Fibroblast of gingiva (primary cell): ENCODE results near the gene TIMM44.
A peak's percentile ranks its signal among the peaks of the same experiment; 100 is the strongest.
"Not testable (repeated sequence)": the region's sequence is repeated elsewhere in the genome, so short reads cannot be mapped to it uniquely, and the experiment has no call there.

Source experiments
- DNase-seq: peaks from one replicate; pipeline ENCODE4 v3.0.0-alpha.2; 2011; ENCODE audit warnings: low read depth

The TIMM44 gene

DNA sequence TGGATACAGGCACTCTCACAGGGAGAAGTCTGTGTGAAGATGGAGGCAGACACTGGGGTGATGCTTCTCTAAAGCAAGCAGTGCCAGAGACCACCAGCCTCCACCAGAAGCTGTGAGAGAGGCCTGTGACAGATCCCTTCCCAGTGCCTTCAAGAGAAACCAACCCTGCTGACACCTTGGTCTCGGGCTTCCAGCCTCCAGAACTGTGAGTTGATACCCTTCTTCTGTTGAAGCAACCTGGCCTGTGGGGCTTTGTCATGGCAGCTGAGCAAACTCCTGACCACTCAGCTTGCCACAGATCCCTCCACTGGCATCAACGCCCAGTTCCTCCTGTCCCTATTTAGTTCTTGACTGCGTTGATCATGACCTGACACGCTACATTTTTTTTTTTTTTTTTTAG is 33.0 kb upstream of the TIMM44 start:
- no peak for DNase-seq

DNA sequence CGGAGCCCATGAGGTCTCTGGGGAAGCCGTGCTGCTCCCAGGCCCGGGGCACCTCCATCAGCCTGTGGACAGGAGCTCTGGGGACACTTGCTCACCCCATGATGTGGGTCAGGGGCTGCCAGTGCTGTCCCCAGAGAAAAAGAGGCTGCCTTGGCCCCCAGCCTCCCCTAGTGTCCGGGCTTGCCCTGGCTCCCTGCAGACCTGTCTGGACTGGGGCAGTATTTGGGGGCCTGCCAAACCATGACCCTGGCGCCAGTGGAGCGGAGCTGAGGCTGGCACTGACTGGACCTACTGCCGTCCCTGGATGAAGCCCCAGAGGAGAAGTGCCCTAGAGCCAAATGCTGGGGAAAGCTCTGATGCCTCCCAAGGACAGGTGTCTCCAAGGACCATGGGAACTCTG is 31.6 kb upstream of the TIMM44 start:
- DNase-seq, result no peak

DNA sequence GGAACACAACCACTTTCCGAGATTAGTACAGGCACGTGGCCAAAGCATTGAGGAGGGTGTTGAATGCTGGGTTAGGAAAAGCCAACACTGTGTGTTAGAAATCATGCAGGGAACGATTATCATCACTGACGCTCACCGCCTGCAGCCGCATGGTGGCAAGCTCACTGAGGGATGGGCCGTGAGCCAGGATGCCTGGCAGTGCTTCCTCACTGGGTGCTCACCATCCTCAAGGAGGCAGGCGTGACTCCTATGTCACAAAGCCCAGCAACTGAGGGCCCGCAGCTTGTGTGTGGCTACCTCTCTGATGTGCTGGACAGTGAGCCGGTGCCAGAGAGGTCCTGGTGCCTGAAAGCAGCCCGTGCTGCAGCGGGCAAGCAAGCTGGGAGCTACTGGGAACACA is 30.4 kb upstream of the TIMM44 start:
- no peak for DNase-seq

DNA sequence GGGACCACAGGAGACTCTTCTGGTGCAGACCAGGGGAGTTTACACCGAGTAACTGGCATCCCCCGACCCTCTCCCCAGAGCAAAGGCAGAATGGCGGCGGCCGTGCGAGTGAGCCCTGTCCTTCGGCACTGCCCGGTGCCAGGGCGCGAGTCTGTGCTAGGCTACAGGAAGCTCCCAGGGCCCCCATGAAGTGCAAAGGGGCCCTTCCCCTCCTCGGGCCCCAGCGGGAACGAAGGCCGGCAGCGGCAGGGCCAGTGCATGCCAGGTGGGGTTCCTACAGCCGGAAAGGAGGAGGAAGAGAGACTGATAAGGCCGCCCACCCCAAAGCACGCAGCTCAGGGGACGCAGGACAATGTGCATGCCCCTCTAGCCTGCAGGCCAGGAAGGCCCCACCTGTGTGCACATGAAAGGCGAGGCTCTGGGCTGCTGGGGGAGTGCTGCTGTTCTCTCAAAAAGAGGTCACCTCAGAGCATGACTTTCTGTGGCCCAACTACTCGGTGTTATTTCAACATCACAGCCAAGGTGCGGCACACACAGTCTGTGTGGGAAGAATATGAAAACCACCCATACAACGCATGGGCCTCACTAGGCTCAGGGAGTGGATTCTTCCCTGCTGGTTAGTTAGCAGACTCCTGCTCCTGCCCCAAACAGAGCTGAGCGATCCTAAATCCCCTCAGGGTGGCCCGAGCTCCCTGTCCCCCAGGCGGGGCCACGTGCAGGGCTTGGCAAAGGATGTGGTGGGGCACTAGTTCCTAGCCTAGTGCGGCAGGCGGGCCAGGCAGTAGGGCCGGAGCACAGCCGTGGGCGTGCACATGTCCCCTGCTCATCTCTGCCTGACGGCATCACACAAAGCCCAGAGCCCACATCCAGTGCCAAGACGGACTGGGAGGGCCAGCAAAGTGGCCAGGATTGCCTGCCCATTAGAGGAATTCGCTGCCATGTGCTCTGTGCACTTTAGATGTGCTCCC is 28.4 kb upstream of the TIMM44 start:
- no peak for DNase-seq

DNA sequence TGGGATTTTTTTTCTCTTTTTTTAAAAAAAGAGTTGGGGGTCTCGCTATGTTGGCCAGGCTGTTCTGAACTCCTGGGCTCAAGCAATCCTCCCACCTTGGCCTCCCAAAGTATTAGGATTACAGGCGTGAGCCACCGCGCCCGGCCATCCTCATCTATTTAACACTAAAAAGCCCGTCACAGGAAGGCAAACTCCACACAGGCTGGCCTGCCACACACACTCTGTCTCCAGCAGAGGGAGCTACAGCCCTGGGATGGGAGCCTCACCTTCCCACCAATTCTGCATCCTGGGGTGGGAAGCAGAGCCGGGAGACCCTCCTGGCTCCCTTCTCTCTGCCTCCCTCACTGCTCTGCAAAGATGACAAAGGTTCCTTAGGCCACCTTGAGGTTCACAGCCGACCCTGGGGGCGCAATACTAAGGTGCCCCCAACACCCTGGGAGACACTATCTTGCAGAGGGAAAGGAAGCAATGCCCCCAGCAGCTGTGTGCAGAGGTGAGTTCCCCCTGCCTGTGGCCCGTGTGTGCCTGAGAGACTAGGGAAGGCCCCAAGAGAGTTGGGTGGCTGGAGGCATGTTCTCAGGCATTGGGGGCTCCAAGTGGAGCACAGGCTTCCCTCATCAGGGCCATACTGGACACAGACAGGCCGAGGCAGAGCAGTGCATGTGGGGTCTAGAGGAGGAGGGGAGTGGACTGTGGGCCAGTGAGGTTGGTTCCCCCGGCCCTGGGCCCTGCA is 27.4 kb upstream of the TIMM44 start:
- DNase-seq, result peak; percentile 13

DNA sequence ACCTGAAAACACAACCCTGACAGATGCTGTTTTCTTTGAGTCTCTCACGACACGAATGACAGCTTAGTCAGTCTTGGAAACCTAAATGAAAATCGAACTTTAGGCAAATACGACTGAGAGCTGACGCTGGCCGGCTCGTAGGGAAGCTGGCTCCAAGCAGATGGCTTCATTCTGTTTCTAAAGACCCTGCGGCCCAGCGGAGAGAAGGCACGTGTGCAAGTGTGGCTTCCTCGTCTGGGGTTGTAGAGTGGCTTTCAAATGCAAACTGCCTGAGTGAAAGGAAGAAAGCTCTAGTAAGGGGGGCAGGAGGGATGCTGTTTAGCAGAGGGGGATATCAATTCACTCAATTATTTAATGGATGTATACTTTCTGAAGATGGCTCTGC is 26.1 kb upstream of the TIMM44 start:
- DNase-seq, result no peak

DNA sequence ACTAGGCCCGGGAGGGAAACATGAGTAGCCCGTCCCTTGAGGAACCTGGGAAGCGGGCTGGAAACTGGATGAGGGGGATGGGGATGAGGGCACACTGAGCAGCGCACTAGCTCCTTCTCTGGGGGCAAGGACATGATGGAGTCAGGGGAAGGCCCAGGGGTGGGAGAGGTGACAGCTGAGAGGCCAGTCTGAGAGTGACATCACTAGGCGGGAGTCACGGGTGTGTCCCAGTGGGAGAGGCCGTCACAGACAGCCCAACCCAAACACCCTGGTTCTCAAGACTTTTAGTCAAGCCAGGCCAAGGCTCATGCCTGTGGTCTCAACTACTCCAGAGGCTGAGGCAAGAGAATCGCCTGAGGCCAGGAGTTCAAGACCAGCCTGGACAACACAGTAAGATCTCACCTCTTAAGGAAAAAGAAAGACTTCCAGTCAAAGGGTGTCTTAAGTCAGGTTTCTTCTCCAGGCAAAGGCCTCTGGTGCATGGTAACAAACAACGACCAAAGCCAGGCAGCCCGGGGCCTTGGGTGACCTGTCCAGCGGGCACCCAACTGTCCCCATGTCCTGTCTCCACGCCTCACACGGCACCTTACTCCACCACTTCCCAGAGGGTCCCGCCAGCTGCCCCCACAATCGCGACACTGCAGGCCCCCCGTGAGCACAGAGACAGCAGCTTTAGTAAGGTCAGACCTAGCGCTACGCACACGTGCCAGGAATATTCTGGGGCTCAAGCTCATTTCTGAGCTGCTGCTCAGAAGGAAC is 25.5 kb upstream of the TIMM44 start:
- no peak for DNase-seq

DNA sequence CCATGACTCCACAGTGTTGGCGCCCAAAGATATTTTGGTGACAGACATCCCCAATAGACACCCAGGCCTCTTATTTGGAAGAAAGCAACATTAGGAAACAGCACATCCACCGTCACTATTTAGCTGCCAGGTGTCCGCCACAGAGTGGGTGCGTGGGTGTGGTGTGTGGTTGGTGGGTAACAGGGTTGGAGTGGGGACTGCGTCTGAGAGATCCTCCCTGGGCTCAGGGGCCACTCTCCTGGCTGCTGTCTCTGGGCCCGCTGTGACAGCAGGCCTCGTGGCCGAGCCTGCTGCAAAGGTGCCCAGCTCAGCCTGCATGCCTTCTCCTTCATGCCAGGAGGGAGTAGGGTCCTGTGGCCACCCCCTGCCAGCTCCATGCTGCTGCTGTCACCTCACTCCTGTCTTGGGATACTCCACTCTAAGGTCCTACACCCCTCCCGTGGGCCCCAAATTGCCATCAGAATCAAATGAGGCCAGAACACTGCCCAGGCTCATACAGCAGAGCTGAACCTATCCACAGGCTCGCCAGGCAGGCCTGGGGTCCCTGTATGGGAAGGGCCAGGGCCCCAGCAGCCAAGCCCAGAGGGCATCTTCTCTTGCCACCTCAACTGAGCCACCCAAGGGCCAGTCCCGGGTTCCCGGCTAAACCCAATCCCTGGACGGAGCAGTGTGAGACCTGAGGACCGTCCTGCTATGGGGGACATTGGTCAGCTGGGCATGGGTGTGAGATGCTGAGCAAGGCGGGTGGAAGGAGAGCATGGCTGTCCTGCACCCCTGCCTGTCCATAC is 24.7 kb upstream of the TIMM44 start:
- no peak for DNase-seq

DNA sequence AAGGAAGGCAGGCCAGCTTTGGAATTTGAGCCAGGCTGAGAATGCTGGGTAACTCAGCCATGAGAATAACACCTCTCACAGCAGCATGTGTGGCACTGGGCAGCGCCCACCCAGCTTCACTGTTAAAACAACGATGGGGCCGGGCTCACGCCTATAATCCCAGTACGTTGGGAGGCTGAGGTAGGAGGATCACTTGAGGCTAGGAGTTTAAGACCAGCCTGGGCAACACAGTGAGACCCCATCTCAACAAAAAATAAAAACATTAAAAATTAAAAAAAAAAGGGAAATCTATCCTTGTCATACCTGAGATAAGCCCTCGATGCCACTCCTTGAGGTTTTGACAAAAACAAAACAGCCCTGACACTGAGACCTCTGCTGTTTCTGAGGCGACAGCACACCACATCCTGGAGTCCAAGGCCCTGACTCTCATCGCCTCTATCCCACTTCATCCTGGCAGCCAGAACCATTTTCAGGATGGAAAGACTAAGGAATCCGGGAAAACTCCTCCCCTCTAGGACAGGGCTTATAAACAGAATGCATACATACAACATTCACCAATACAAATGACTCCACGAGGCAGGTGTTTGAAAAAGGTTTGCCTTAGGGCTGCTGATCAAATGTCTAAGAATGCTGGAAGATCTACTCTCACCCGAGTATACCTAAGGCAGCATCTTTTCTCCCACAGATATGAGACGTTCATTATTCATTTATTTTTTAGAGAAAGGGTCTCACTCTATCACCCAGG is 22.6 kb upstream of the TIMM44 start:
- no peak for DNase-seq

DNA sequence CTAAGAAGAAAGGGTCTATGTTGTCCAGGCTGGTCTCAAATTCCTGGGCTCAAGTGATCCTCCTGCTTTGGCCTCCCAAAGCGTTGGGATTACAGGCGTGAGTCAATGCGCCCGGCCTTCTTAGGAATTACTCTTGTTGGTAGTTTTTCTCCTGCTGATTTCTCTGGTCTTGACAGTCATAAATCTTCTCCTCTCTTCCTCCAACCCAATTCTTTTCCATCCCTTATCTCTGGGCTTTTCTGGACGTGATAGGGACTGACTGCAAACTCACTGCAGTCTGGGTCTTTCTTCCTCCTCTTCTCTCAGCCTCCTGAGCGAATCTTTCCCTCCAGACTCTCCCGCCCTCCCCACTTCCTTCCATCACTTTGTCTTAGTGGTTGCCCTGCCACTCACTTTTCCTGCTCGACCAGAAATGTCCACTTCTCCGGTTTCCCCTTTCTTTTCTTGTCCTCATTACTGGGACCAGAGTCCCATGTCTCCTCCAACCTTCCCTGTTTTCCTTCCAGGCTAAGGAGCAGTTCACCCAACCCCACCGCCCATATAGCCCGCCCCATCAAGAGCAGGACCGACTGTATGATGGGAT is 21.9 kb upstream of the TIMM44 start:
- DNase-seq, result no peak

DNA sequence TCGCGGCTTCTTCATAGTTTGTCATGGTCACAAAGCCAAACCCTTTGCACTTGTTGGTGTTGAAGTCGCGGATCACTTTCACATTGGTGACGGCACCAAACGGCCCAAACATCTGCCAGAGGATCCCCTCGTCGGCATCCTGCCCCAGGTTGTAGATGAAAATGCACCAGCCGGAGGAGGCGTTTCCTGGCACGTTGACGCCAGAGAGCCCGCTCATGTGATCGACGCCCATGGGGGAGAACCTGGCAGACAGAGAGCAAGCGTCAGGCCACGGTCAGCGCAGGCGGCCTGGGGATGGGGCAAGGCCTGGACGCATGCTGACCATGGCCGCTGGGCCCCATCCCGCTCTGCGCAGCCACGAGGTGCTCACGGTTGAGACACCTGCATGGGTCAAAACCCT is 20.1 kb upstream of the TIMM44 start:
- no peak for DNase-seq

DNA sequence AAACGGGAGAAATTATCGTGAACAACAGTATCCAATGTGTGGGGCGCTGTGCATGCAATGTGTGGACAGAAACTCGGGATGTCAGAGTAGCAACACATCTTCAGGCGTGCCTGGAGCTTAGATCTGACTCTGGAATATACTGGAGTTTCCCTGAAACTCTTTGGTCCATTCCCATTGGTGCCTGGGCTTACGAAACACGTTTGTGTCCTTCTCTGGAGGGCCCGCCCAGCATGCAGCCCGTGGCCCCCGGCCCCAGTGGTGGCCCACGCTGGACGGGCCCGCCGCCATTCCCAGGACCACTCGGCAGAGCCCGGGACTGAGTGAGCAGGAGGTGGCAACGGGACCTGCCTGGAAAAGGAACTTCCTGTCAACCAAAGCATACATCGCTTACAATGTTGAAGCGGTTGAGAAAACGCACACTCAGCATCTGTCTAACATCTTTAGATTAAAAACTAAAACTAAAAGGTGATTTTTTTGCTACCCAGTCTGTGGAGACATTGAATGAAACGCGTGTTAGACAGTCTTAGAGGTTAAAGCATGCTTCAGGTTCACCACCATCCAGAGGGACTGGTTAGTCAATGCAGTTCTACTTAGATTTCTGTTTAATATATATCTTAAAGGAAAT is 19.3 kb upstream of the TIMM44 start:
- DNase-seq, result no peak

DNA sequence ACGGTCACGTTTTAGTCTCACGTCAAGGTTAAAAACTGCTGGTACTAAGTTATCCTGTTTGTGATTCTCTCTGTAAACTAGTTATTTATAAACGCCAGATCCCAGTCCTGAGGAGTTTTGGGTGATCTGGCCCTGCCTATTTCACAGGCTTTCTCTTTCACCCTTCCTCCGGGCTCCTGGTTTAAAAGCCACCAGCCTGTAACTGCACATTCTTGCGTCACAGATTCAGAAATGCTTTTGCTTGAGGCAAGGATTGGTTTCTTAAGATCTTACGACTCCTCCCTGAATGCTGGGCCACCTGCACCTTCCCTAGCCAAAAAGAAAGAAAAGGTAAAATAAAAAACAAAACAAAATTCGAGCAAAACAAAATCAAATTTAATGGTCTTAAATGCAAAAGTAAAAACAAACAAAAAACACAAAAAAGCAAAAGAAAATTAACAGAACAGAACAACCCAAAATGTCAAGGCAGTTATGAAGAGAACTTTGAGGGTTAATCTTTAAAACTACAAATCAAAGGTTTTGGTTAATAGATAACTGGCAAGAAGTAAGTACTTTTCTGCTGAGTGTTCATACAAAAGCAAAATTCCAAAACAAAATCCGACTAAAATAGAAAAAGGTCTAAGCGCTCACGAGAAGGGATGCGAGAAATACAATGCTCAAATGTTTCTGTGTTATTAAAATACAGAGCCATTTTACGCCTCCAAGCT is 18.6 kb upstream of the TIMM44 start:
- no peak for DNase-seq

DNA sequence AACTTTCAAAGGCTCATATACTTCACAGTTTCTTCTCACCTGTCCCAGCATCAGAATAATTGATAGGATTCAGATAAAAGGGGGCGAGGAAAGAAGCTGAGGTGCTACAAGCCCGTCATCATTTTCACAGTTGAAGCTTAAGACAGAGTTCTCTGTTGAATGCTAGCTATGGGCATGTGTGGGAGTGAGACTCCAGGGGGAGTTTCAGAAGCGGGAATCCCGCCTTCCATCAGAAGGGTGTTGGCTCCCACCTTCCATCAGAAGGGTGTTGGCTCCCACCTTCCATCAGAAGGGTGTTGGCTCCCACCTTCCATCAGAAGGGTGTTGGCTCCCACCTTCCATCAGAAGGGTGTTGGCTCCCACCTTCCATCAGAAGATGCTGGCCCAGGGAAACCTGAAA is 17.6 kb upstream of the TIMM44 start:
- not testable (repeated sequence) for DNase-seq

DNA sequence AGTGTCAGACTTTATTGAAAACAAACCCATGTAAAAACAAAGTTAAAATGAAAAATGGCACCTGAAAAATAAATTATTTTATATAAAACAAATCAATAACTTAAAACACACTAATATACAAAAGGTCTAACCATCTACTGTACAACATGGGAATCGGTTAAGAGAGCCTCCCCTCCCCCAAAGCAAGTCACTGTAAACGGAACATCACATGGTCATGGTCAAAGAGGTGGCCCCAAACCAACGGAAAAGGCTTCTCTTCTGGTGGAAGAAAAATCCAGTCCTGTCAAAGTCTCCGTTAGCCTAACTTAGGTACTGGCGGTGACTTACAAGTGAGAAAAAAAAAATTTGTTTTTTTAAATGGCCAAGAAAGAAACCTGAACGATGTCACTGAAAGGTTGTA is 15.7 kb upstream of the TIMM44 start:
- DNase-seq, result no peak

DNA sequence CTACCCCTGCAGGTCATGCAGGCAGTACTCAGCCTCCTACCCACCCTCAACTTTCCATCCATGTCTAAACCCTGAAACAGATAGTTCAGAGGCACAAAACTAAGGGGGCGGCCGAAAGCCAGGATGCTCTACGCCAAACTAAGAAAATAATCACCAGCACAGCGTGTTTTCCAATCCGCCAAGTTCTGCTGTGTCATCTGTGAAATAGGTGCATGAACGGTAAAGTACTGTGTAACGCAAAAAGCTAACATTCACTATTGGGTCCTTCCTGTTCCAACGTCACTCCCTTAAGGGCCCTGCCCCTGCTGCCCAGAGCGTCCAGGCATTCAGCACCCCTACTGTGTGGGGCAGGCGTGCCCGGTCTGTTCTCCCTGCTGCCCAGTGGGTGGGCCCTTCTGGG is 12.2 kb upstream of the TIMM44 start:
- no peak for DNase-seq

DNA sequence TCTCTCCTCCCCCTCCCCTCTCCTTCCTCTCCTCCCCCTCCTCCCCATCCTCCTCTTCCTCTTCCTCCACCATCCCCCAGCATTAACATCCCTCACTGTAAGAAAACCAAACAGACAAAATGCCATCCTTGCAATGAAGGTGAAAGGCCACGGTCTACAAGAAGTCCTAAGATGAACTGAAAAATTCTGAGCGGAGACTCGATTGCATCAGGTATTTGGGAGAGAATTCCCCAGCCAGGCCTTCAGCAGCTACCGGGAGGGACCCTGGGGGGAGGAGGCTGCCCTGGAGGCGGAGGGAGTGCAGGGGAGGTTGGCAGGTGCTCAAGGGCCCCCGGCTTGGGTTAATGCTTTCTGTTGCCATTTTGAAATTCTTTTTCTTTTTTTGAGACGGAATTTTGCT is 10.1 kb upstream of the TIMM44 start:
- no peak for DNase-seq

DNA sequence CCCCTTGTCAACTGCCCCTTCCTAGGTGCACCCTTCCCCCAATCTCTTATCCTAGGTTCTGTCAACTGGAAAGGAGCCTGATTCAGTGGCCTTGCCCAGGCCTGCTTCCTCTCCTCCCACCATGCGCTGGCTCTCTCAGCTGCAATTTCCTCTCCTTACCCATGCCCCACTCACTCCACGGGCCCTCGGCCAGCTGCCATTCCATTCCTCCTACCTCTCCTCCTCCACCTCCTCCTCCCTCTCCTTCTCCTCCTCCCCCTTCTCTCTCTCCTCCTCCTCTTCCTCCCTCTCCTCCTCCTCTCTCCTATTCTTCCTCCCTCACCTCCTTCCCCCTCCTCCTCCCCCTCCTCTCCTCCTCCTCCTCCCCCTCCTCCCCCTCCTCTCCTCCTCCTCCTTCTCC is 9.6 kb upstream of the TIMM44 start:
- DNase-seq, result no peak

DNA sequence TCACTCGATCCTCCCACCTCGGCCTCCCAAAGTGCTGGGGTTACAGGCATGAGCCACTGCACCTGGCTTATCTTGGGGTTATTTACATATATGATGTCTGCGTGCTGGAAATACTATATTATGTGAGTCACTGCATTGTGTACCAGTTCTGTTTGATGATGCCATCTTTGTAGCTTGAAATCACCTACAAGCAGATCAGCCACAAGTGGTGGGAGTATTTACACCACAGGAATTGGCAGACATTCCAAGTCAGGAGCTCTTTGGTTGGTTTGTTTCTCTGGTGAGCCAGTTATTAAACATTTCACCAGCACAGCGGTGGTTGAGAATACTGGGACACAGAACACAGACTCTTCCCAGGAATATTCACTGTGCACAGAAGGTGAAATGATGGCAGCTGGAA is 4.5 kb upstream of the TIMM44 start:
- DNase-seq, result no peak
